IPS-NIHi7 (cell line): Measurements from ENCODE around the gene POLR3G.
A peak's percentile ranks its signal among the peaks of the same experiment; 100 is the strongest.

Experiments
- DNase-seq: peaks from one replicate; pipeline ENCODE4 v3.0.0; 2012; ENCODE audit warnings: mixed read lengths; ENCODE audit errors: extremely low spot score

POLR3G gene

DNA sequence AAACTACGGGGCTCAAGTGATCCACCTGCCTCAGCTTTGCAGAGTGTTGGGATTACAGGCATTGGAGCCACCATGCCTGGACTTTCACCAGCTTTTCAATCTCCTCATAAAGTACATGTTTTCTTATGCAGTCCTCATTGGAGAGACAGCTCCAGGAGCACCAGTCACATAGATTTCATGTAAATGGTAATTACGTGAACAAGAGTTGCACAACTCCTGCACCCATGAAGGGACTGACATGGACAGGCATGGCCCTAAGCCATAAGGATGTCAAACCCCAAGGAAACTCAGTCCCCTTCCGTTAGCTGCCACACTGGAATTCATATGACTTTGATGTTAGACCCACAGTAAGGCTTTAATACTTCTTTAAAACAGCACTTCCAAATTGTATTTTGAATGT lies 76.3 kb downstream of the POLR3G start:
- no peak for DNase-seq

DNA sequence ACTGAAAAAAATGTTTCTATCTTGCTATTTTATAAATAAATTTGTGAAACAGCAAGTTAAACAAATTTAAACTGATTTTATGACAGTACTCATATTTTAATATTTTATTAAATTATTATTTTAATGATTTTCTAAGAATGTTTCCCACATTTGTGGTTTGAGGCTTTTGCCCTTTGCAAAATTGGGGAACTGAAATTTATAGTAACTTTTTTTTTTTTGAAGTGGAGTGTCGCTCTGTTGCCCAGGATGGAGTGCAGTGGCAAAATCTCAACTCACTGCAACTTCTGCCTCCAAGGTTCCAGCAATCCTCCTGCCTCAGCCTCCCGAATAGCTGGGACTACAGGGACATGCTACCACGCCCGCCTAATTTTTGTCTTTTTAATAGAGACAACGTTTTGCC lies 76.7 kb downstream of the POLR3G start:
- DNase-seq = no peak

DNA sequence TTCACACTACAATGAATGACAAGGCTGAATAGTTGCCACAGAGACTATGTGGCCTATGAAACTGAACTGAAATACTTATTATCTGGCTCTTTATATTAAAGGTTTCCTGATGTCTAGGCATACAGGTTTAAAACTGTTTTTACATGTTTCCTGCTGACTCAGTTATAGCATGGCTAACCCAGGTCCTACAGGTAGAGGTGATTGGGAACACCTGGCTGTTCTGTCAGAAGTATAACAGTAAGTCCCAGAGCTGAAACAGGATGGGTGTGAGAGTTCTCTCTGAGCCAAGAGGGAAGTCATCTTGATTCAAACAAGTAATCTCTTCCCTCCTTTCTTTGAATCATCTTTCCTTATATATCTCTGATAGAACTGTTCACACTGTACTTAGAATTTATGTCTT lies 79.0 kb downstream of the POLR3G start:
- DNase-seq = no peak

DNA sequence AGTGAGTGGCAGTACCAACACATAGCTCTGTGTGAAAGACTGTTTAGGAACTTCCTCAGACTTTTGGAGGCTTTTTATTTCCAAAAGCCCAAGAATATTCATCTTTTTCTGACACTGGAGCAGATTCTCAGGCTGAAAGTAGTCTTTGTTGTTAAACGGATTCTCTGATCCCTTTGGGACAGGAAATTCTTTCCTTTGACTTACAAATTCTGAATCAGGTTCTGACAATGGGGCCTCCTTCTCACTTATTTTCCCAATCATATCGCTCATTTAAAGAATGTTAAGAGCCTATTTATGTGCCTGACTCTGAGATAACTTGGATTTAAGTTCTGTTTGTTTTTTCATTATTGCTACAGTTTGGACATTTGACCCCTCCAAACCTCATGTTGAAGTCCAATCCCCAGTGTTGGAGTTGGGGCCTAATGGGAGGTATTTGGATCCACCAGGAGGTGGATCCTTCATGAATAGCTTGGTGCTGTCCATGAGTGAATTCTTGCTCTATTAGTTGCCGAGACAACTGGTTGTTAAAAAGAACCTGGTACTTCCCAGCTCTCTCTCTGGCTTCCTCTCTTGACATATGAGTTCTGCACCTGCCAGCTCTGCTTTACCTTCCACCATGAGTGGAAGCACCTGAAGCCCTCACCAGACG lies 79.8 kb downstream of the POLR3G start:
- DNase-seq = no peak

DNA sequence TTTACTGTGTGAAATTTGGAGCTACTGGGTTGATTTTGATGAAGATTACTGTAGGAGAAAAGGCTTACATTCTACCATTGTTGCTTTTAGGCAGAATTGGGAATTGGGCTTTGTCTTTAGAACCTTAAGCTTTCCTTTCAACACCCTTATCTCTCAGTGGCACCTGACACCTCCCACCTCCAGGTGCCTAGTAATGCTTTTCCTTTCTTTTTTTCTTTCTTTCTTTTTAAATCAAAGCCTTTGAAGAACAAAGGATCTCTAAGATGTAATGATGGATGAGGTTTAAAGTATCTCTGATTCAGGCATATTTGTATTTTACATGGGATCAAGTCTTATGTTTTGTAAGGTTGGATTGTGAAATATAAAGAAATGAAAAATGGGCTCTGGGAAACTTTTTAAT lies 81.0 kb downstream of the POLR3G start:
- no peak for DNase-seq

DNA sequence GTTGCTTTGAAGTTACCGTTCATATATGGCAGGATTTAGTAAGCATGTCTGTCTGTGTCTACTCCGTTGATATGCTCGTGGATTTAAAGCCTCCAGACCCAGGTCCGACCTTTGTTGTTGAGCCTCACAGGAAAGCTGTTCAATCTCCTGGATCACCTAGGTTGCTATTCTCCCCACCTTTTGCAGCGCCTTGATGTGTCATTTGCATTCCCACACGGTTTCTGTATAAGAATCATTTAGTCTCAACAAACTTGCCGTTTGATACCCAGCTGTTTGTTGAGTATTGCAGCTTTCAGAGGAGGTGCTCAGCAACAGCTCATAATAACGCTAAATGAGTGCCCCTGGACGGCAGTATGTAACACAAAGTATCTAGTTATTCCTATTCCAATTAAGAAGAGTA lies 82.7 kb downstream of the POLR3G start:
- no peak for DNase-seq

DNA sequence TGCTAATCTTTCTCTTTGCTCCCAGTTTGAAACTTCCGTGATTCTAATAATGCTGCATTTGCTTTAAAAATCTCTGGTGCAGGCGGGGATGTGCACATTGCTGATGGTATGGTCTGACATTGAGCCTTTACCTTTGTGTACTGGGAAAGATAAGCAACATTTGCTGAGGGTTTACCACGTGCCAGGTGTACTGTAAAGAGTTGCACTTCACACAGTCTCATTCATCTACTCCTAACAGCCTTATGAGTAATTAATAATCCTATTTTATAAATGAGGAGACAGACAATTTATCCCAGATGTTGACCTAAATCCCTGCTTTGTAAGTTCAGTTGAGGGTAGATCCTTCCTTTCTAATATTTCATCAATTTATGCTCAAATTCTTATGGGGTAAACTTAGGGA lies 83.2 kb downstream of the POLR3G start:
- DNase-seq = no peak

DNA sequence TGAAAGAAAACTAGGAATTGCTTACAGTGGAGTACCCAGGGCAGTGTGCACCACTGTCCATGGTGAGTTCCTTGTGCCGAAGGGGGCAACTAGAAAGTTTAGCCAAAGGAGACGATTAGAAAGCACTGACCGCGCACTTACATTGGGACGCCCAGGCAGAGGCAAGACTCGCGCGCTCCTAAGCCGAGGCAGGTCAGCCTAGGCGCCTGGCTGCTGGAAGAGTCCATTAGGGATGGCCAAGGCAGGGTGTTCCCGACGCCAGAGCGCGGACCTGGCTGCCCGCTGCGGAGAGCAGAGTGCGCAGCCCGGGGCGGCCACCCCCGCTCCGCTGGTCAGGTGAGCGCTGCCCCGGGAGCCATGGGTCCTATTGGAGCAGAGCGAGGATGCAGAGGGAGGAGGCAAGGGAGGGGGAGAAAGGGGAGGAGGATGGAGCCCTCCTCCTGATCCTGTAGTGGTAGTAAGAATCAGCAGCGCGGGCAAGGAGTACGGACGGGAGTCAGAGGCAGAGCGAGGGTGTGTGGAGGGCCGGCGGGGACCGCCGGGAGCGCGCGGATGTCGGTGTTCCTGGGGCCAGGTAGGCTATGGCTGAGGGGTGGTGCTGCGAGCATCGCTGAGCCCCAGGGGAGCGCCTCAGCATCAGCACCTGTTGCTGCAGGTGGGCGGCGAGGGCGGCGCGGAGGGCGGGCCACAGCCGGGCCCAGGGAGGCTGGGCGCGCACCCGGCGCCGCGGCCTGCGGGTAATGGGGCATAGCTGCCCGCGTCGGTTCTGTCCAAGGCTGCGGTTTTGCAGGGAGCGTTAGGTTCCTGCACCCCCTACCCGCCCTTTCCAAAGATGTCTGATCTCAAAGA lies 83.9 kb downstream of the POLR3G start, which contains the start of gene ADGRV1:
Gene ADGRV1 (plus strand): TSS at position 454 of the 849 bp plus-strand sequence. CDS start 99 bp downstream, at position 553.
- DNase-seq = peak; percentile 96

DNA sequence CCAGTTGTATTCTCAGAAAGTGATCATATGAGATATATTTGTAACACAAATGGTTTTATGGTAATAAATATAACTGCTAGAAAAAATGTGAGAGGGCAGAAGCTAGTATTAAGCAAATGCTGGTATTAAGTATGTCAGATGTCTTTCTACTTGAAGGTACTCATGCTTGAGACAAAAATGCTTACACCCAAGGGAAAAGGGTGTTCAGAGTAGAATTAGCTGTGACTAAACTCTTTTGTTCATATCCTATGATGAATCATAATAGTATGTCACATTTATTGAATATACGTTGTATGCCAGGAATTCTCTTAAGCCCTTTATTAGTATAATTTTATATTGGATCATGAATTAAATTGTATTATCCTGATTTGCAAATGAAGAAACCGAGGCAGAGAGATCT lies 86.1 kb downstream of the POLR3G start:
- no peak for DNase-seq

DNA sequence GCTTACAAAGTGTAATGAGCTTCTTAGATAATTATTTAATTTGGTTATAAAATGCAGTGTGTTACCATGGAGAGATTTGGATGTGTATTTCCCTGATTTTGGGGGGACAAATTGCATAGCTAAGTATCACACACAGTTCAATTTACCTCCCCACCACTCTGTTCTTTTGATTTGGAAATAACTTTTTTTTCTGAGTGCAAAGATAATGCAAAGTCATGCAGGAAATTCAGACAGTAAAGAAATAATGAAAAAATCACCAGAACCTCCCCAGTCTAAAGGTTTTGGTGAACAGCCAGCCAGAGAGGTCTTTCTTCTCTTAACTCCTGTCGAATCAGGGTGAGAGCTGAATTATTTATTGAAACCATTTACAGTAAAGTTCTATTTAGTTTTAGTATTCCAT lies 87.1 kb downstream of the POLR3G start:
- no peak for DNase-seq

DNA sequence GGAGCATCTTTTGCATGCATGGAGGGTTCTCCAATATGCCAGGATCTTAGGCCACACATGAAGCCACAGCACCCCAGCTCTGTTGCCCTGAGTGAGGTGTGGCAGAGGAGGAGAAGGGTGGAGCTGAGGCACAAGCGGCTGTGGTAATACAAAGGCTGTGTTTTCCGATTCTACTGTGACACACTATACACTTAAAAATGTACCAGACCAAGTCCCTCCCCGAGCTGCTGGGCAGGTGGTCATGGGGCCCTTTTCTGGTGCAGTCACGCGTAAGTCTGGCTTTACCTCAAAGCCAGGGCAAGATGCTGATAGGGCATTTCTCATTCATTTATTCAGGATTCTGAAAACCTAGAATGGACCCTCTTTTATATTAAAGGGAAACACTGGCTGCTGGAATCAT lies 87.7 kb downstream of the POLR3G start:
- no peak for DNase-seq

DNA sequence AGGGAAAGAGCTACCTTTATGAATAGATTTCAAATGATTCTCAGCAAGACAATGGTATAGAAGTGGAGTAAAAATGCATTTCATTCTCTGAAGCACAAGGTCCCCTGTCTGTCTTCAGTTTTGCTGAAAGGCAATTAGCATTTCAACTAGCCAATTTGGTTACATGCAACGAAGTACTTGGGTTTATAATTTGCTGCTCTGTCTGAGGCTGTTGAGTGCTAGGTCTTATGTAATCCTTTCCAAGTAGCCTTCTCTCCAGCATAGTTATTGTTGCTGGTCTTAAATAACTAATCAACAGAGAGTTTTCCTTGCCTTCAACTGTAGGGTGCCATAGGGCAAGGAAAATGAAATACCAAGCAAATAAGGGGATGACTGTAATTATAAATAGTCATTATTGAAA lies 88.4 kb downstream of the POLR3G start:
- no peak for DNase-seq
